Neural cell (in vitro differentiated cells): ENCODE data around the gene LMNA. TPM values are rescaled to one million over a fixed set of nuclear protein-coding genes. Genes with fewer than 3 reads are reported as not detected.

Experiments used
- H2AFZ ChIP-seq: fragments of 200-600, 300-800 bp; sonication (generic), shearing (Covaris generic); 2 replicates; pipeline ENCODE4 v1.6.0; 2014; ENCODE audit warnings: low read depth, mild to moderate bottlenecking, antibody characterized with exemption, low read length, moderate library complexity
- H3F3A ChIP-seq: fragments of 200-600 bp; shearing (Covaris generic); 2 replicates; pipeline ENCODE4 v1.6.1; 2016; ENCODE audit warnings: mild to moderate bottlenecking, moderate library complexity, mixed read lengths, antibody characterized with exemption, low read length; ENCODE audit not compliant: insufficient read depth, poor library complexity, severe bottlenecking
- H3K27ac ChIP-seq: fragments of 200-600, 300-800 bp; sonication (generic), shearing (Covaris generic); 2 replicates; pipeline ENCODE4 v1.5.1; 2014; ENCODE audit warnings: mild to moderate bottlenecking, low read length, moderate library complexity
- H3K27me3 ChIP-seq: fragments of 300-800, 200-600 bp; sonication (generic), shearing (Covaris generic); 2 replicates; pipeline ENCODE4 v1.6.0; 2014; ENCODE audit warnings: mild to moderate bottlenecking, low read depth, low read length, moderate library complexity; ENCODE audit not compliant: insufficient read depth
- H3K36me3 ChIP-seq: fragments of 300-800, 200-600 bp; sonication (generic), shearing (Covaris generic); 2 replicates; pipeline ENCODE4 v1.5.1; 2014; ENCODE audit warnings: mild to moderate bottlenecking, antibody characterized with exemption, low read length, moderate library complexity; ENCODE audit not compliant: insufficient read depth
- H3K4me2 ChIP-seq: fragments of 300-800, 200-600 bp; sonication (generic), shearing (Covaris generic); 2 replicates; pipeline ENCODE4 v1.6.0; 2014; ENCODE audit warnings: mild to moderate bottlenecking, low read length
- H3K4me3 ChIP-seq: fragments of 300-800, 200-600 bp; sonication (generic), shearing (Covaris generic); 2 replicates; pipeline ENCODE4 v1.5.1; 2014; ENCODE audit warnings: mild to moderate bottlenecking, low read length, moderate library complexity
- H3K79me2 ChIP-seq: fragments of 200-600 bp; shearing (Covaris generic); replicated peaks from 2 replicates; pipeline ENCODE4 v1.6.0; 2014; ENCODE audit warnings: mild to moderate bottlenecking, low read length, moderate library complexity; ENCODE audit not compliant: insufficient read depth
- H3K9ac ChIP-seq: fragments of 300-800, 200-600 bp; sonication (generic), shearing (Covaris generic); 2 replicates; pipeline ENCODE4 v1.6.1; 2016; ENCODE audit warnings: mild to moderate bottlenecking, low read length, mixed read lengths
- H3K9me2 ChIP-seq: fragments of 200-600 bp; shearing (Covaris generic); 2 replicates; pipeline ENCODE4 v1.6.1; 2016; ENCODE audit warnings: mild to moderate bottlenecking, low read length, mixed read lengths; ENCODE audit not compliant: insufficient read depth
- H3K9me3 ChIP-seq: fragments of 200-600, 300-800 bp; sonication (generic), shearing (Covaris generic); 2 replicates; pipeline ENCODE4 v1.6.1; 2016; ENCODE audit warnings: mild to moderate bottlenecking, mixed run types, low read length, moderate library complexity, mixed read lengths
- H4K20me1 ChIP-seq: fragments of 200-600 bp; shearing (Covaris generic); 2 replicates; pipeline ENCODE4 v1.6.1; 2016; ENCODE audit warnings: mild to moderate bottlenecking, mixed run types; ENCODE audit not compliant: insufficient read depth
- EP300 ChIP-seq: fragments of 450-650 bp; conservative IDR thresholded peaks from 2 replicates; pipeline ENCODE4 v1.6.1; 2014; ENCODE audit warnings: antibody characterized with exemption, mild to moderate bottlenecking, moderate library complexity; ENCODE audit not compliant: poor library complexity, severe bottlenecking
- EZH2 ChIP-seq: fragments of 200-600, 300-800 bp; shearing (Covaris generic), sonication (generic); IDR thresholded peaks from 2 replicates; pipeline ENCODE4 v1.6.1; 2014; ENCODE audit warnings: antibody characterized with exemption, low read length, borderline replicate concordance, mild to moderate bottlenecking; ENCODE audit not compliant: insufficient read depth, poor library complexity, severe bottlenecking
- MXI1 ChIP-seq: fragments of 450-650 bp; conservative IDR thresholded peaks from 2 replicates; pipeline ENCODE4 v1.6.1; 2014; ENCODE audit warnings: antibody characterized with exemption, mild to moderate bottlenecking; ENCODE audit not compliant: poor library complexity, severe bottlenecking
- POLR2AphosphoS5 ChIP-seq: IDR thresholded peaks from 2 replicates; pipeline ENCODE4 v1.6.1; 2012
- RAD21 ChIP-seq: fragments of 450-650 bp; conservative IDR thresholded peaks from 2 replicates; pipeline ENCODE4 v1.6.1; 2014; ENCODE audit warnings: antibody characterized with exemption, mild to moderate bottlenecking, moderate library complexity
- SMC3 ChIP-seq: fragments of 450-650 bp; conservative IDR thresholded peaks from 2 replicates; pipeline ENCODE4 v1.6.1; 2014; ENCODE audit warnings: antibody characterized with exemption, mild to moderate bottlenecking, moderate library complexity; ENCODE audit not compliant: poor library complexity
- TAF1 ChIP-seq: IDR thresholded peaks from 2 replicates; pipeline ENCODE4 v1.6.1; 2012; ENCODE audit warnings: low read depth
- polyA minus RNA-seq: library from RNA; depleted of rRNA, polyadenylated mRNA; stranded (reverse); fragments of >200 nt; gene quantifications from 2 replicates; pipeline ENCODE4 v1.2.3, GENCODE V29; 2014
- polyA plus RNA-seq: library from polyadenylated mRNA; depleted of rRNA; stranded (reverse); fragments of >200 nt; gene quantifications from 2 replicates; pipeline ENCODE4 v1.2.3, GENCODE V29; 2014
- TF ChIP-seq, protein P1 (sequence below): IDR thresholded peaks from 2 replicates; pipeline ENCODE4 v1.6.1; 2012; ENCODE audit warnings: borderline replicate concordance
- TF ChIP-seq, protein P2 (sequence below): fragments of 450-650 bp; IDR thresholded peaks from 2 replicates; pipeline ENCODE4 v1.5.1; 2014; ENCODE audit warnings: antibody characterized with exemption, mild to moderate bottlenecking, moderate library complexity; ENCODE audit not compliant: poor library complexity, severe bottlenecking

The LMNA gene
- polyA plus RNA-seq (90.7 and 103 TPM in 2 replicates), polyA minus RNA-seq (50.6 TPM in 2 replicates)

DNA sequence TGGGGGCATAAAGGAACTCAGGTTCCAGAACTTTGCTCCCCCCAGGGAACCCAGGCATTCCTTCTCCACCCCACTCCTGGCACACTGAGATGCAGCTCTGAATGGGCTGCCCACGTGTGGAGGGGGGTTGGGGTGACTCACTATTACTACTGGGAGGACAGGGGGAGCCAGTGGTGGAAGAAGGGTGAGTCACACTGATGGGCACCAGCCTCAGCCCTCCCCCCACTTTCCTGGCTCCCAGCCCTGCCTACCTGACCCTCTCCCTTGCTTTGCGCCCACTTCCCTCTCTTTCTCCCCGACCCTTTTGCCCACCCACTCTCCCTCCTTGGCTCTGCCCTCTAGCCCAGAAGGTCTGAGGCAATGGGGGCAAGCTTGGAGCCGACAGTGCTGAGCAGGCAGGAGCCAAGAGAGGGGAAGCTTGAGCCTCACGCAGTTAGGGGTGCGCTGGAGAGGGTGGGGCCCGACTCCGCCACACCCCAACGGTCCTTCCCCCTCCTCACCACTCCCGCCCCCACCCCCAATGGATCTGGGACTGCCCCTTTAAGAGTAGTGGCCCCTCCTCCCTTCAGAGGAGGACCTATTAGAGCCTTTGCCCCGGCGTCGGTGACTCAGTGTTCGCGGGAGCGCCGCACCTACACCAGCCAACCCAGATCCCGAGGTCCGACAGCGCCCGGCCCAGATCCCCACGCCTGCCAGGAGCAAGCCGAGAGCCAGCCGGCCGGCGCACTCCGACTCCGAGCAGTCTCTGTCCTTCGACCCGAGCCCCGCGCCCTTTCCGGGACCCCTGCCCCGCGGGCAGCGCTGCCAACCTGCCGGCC lies at the start of gene LMNA:
Gene LMNA, plus strand, starts transcription at position 611 of the 818 bp plus-strand sequence. CDS start 208 bp downstream, outside the sequence.
- Histone ChIP-seq H3K9me2 (no peaks in the 10 kb centered on the region), H3K36me3 (no peaks in the 10 kb centered on the region), H3K4me2 (peak within 1 kb of the TSS; percentile 48), H4K20me1 (peaks cover 19% of the 10 kb centered on the region), H3K9me3 (no peaks in the 10 kb centered on the region), H3K27me3 (no peaks in the 10 kb centered on the region), H3F3A (no peaks in the 10 kb centered on the region), H2AFZ (no peak within 1 kb of the TSS), H3K79me2 (peaks cover 13% of the 10 kb centered on the region), H3K27ac (no peak within 1 kb of the TSS), H3K4me3 (peak within 1 kb of the TSS; percentile 65), H3K9ac (peak within 1 kb of the TSS; percentile 45)
- no peak for TF ChIP-seq SMC3
- no peak for TF ChIP-seq MXI1
- no peak for TF ChIP-seq EZH2
- no peak for TF ChIP-seq RAD21
- no peak for TF ChIP-seq EP300
- no peak for TF ChIP-seq POLR2AphosphoS5
- TF ChIP-seq, protein P1, sequence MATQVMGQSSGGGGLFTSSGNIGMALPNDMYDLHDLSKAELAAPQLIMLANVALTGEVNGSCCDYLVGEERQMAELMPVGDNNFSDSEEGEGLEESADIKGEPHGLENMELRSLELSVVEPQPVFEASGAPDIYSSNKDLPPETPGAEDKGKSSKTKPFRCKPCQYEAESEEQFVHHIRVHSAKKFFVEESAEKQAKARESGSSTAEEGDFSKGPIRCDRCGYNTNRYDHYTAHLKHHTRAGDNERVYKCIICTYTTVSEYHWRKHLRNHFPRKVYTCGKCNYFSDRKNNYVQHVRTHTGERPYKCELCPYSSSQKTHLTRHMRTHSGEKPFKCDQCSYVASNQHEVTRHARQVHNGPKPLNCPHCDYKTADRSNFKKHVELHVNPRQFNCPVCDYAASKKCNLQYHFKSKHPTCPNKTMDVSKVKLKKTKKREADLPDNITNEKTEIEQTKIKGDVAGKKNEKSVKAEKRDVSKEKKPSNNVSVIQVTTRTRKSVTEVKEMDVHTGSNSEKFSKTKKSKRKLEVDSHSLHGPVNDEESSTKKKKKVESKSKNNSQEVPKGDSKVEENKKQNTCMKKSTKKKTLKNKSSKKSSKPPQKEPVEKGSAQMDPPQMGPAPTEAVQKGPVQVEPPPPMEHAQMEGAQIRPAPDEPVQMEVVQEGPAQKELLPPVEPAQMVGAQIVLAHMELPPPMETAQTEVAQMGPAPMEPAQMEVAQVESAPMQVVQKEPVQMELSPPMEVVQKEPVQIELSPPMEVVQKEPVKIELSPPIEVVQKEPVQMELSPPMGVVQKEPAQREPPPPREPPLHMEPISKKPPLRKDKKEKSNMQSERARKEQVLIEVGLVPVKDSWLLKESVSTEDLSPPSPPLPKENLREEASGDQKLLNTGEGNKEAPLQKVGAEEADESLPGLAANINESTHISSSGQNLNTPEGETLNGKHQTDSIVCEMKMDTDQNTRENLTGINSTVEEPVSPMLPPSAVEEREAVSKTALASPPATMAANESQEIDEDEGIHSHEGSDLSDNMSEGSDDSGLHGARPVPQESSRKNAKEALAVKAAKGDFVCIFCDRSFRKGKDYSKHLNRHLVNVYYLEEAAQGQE = no peak
- no peak for TF ChIP-seq TAF1

DNA sequence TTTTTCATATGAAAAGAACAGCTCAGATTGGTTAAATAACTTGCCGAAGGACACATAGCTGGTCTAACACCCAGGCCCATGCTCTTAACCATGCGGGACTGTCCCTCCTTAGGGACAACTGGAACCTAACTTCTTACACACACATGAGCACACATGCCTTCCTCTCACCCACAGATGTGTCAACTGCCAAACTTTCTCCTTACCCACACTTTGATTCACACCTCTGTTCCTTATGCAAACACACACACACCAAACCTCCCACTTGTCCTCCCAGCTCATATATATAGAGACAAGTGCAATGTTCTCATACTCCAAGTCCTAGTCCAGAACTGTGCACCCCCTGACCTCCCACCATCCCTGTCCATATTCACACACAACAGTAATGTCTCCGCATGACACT lies 49.3 kb upstream of the LMNA start:
- Histone ChIP-seq H3K9ac (no peak overlapping the region), H3K27me3 (no peaks in the 10 kb centered on the region), H4K20me1 (no peaks in the 10 kb centered on the region), H3K4me3 (no peak overlapping the region), H3K9me2 (no peaks in the 10 kb centered on the region), H3K9me3 (no peaks in the 10 kb centered on the region), H2AFZ (no peak overlapping the region), H3K4me2 (no peak overlapping the region), H3F3A (no peaks in the 10 kb centered on the region), H3K27ac (no peak overlapping the region), H3K36me3 (no peaks in the 10 kb centered on the region), H3K79me2 (no peaks in the 10 kb centered on the region)
- TF ChIP-seq EZH2 = no peak
- no peak for TF ChIP-seq SMC3
- no peak for TF ChIP-seq TAF1
- TF ChIP-seq RAD21 = no peak
- TF ChIP-seq MXI1 = no peak
- TF ChIP-seq POLR2AphosphoS5 = no peak
- no peak for TF ChIP-seq EP300

DNA sequence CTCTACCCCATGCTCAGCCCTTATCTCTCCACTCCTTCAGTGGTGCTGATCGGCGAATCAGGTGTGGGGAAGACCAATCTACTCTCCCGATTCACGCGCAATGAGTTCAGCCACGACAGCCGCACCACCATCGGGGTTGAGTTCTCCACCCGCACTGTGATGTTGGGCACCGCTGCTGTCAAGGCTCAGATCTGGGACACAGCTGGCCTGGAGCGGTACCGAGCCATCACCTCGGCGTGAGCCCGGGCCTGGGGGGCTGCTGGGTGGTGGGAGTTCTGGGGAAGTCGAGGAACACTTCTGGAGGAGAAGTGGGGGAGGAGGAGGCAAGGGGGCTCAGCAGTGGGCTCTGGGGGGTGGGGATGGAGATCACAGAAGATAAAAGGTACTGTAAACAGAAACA lies 48.6 kb upstream of the LMNA start:
- H3F3A ChIP-seq = no peaks in the 10 kb centered on the region
- no peaks in the 10 kb centered on the region for H3K79me2 ChIP-seq
- H3K9me2 ChIP-seq = no peaks in the 10 kb centered on the region
- H3K4me2 ChIP-seq = no peak overlapping the region
- no peak overlapping the region for H3K27ac ChIP-seq
- no peaks in the 10 kb centered on the region for H4K20me1 ChIP-seq
- no peak overlapping the region for H2AFZ ChIP-seq
- no peak overlapping the region for H3K9ac ChIP-seq
- no peak for TF ChIP-seq TAF1
- no peak for TF ChIP-seq RAD21
- TF ChIP-seq EP300 = no peak
- no peak for TF ChIP-seq EZH2
- no peak for TF ChIP-seq POLR2AphosphoS5
- TF ChIP-seq MXI1 = no peak
- no peak for TF ChIP-seq SMC3
- TF ChIP-seq, protein P1 = no peak
- TF ChIP-seq, protein P2, sequence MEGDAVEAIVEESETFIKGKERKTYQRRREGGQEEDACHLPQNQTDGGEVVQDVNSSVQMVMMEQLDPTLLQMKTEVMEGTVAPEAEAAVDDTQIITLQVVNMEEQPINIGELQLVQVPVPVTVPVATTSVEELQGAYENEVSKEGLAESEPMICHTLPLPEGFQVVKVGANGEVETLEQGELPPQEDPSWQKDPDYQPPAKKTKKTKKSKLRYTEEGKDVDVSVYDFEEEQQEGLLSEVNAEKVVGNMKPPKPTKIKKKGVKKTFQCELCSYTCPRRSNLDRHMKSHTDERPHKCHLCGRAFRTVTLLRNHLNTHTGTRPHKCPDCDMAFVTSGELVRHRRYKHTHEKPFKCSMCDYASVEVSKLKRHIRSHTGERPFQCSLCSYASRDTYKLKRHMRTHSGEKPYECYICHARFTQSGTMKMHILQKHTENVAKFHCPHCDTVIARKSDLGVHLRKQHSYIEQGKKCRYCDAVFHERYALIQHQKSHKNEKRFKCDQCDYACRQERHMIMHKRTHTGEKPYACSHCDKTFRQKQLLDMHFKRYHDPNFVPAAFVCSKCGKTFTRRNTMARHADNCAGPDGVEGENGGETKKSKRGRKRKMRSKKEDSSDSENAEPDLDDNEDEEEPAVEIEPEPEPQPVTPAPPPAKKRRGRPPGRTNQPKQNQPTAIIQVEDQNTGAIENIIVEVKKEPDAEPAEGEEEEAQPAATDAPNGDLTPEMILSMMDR = no peak
- no peaks in the 10 kb centered on the region for H3K36me3 ChIP-seq
- H3K4me3 ChIP-seq = no peak overlapping the region
- H3K9me3 ChIP-seq = no peaks in the 10 kb centered on the region
- H3K27me3 ChIP-seq = no peaks in the 10 kb centered on the region
